Measurements from ENCODE around the gene MEOX1.

Gene MEOX1

GRCh38 chr17:43645765-43646481, 15.8 kb downstream of the MEOX1 start:
- Histone ChIP-seq H3K27ac (peak overlapping the region; percentile 51 to 83), H3K4me3 (peak overlapping the region; percentile 72)
- no peak for DNase-seq (ENCODE audit: low spot score)
- no peak for TF ChIP-seq CTCF (IDR thresholded peaks at IDR 0.05)

GRCh38 chr17:43645450-43645764, 16.3 kb downstream of the MEOX1 start:
- Histone ChIP-seq H3K4me3 (peak overlapping the region; percentile 72), H3K27ac (peak overlapping the region; percentile 51 to 83)
- TF ChIP-seq CTCF (IDR thresholded peaks at IDR 0.05): no peak
- DNase-seq (ENCODE audit: low spot score): no peak

- no peak for DNase-seq (ENCODE audit: low spot score)
- TF ChIP-seq CTCF (IDR thresholded peaks at IDR 0.05): no peak
- H3K27ac ChIP-seq: no peak overlapping the region
- no peak overlapping the region for H3K4me3 ChIP-seq
These were observed 17.6 kb downstream of the MEOX1 start for GRCh38 chr17:43644081-43644480.

- Histone ChIP-seq H3K27ac (peak overlapping the region in 1 of 2 donors; percentile 13), H3K4me3 (no peak overlapping the region)
- no peak for TF ChIP-seq CTCF (IDR thresholded peaks at IDR 0.05)
- DNase-seq (ENCODE audit: low spot score): no peak
These were observed 20.3 kb downstream of the MEOX1 start for GRCh38 chr17:43641416-43641815.

GRCh38 chr17:43640491-43641252, 21.1 kb downstream of the MEOX1 start:
- no peak for TF ChIP-seq CTCF (IDR thresholded peaks at IDR 0.05)
- Histone ChIP-seq H3K4me3 (no peak overlapping the region), H3K27ac (peak overlapping the region in 1 of 2 donors; percentile 13)
- no peak for DNase-seq (ENCODE audit: low spot score)

GRCh38 chr17:43637563-43638323, 24.0 kb downstream of the MEOX1 start:
- no peak for TF ChIP-seq CTCF (IDR thresholded peaks at IDR 0.05)
- Histone ChIP-seq H3K27ac (no peak overlapping the region), H3K4me3 (no peak overlapping the region)
- DNase-seq (ENCODE audit: low spot score): no peak
